ENCODE results near the gene MAP2K7.

- no peak for TF ChIP-seq CTCF (conservative IDR thresholded peaks at IDR 0.05; ENCODE audit: low read depth, low read length)
- TF ChIP-seq EZH2 (IDR thresholded peaks at IDR 0.05; ENCODE audit: borderline replicate concordance, low read depth, low read length, poor library complexity, severe bottlenecking) = no peak
These were observed 31.1 kb downstream of the MAP2K7 start for GRCh38 chr19:7934766-7935165.
